GM20000 (cell line): ENCODE data around the gene ORM2.
"Not testable (repeated sequence)": the region's sequence is repeated elsewhere in the genome, so short reads cannot be mapped to it uniquely, and the experiment has no call there.

ENCODE experiments used
- DNase-seq: peaks from one replicate; pipeline ENCODE4 v3.0.0; 2012; ENCODE audit warnings: low spot score
- TF ChIP-seq, protein P1 (sequence below): IDR thresholded peaks from 2 replicates; pipeline ENCODE4 v1.5.1; 2012; ENCODE audit warnings: mild to moderate bottlenecking, control low read depth; ENCODE audit errors: extremely low read depth, missing control alignments

The ORM2 gene

DNA sequence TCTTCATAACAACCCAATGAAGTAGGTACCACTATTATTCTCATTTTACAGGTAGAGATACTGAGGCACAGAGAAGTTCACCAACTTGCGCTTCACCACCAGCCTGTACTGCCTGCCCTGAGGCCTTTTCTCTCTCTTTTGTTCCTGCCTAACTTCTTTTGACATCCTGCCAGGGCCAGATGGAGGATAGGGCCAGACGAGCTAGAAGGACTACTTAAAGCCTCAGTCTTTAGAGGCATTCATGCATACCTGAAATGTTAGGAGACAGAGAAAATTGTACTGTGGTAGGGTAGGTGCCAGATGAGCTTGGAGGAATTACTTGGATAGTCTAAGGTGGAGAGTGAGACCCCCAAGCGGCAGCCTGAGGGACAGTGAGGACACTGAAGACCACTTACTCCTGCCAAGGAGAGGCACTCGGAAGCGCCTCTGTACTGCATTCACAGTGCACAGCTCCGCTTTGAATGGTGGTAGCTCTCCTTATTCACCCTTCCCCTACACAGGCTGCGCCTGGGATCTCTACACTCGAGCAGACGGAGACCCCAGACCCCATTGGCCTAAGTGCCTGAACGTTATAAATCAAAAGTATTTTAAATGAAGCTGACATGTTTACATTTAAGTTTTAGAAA is 13.0 kb upstream of the ORM2 start:
- DNase-seq, result no peak

DNA sequence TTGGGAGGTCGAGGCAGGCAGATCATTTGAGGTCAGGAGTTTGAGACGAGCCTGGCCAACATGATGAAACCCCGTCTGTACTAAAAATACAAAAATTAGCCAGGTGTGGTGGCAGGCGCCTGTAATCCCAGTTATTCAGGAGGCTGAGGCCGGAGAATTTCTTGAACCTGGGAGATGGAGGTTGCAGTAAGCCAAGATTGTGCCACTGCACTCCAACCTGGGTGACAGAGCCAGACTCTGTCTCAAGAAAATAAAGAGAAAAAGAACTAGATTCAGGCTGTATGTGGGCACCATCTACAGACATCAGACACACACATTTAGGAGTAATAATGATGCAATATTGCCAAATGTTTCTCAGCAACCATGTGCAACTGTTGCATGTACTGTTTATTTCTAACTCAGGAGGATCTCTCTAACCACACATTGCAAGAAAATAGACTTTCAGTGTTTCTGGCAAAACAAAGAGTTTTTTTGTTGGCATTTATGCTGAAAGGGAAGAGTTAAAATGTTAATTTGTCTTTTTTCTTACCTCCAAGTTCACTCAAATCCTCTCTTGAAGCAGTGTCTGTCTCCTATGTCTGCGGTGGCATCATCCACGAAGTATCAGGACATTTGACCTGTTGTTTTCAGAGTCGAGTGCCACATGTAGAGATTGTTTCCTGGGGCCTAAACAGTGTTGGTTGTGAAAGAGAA is 11.9 kb upstream of the ORM2 start:
- no peak for DNase-seq

More for the DNA sequence above, 13.0 kb upstream of the ORM2 start:
- TF ChIP-seq, protein P1, sequence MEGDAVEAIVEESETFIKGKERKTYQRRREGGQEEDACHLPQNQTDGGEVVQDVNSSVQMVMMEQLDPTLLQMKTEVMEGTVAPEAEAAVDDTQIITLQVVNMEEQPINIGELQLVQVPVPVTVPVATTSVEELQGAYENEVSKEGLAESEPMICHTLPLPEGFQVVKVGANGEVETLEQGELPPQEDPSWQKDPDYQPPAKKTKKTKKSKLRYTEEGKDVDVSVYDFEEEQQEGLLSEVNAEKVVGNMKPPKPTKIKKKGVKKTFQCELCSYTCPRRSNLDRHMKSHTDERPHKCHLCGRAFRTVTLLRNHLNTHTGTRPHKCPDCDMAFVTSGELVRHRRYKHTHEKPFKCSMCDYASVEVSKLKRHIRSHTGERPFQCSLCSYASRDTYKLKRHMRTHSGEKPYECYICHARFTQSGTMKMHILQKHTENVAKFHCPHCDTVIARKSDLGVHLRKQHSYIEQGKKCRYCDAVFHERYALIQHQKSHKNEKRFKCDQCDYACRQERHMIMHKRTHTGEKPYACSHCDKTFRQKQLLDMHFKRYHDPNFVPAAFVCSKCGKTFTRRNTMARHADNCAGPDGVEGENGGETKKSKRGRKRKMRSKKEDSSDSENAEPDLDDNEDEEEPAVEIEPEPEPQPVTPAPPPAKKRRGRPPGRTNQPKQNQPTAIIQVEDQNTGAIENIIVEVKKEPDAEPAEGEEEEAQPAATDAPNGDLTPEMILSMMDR, result no peak

DNA sequence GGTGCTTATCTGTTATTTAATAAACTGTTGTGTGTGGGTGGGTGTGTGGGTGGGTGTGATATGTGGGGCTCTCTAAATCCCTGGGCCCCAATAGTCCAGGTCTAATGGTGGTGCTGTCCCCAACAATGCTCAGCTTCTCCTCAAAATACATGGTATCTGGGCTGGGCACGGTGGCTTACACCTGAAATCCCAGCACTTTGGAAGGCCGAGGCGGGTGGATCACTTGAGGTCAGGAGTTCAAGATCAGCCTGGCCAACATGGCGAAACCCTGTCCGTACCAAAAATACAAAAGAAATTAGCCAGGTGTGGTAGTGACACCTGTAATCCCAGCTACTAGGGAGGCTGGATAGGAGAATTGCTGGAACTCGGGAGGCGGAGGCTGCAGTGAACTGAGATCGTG is 11.3 kb upstream of the ORM2 start:
- DNase-seq, result no peak
- TF ChIP-seq, protein P1, result no peak

More for the DNA sequence above, 11.9 kb upstream of the ORM2 start:
- TF ChIP-seq, protein P1, result no peak

DNA sequence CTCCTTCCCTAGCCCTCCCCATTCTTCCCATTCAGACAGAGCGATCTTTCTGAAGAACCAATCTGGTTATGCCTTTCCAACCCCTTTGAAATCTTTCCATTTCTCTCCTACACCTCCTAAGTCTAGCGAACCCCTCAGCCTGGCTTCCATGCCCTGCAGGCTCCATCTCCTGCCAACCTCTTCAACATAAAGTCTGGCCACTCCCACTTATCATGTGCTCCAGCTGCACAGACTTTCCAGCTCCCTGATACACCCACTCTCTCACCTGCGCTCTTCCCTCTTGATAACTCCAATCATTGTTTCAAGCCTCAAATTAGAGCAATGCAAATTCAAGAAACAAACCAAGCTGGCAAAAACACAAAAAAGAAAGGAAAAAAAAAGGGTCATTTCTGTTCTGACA is 10.5 kb upstream of the ORM2 start:
- DNase-seq, result no peak
- TF ChIP-seq, protein P1, result no peak

DNA sequence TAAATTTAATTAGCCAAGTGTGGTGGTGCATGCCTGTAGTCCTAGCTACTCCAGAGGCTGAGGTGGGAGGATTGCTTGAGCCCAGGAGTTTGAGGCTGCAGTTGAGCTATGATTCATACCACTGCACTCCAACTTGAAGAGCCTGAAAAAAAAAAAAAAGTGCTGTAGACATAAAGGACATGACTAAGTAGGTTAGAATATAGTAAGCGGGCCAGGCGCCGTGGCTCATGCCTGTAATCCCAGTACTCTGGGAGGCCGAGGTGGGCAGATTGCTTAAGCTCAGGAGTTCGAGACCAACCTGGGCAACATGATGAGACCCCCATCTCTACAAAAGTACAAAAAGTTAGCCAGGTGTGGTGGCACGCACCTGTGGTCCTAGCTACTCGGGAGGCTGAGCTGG is 9.0 kb upstream of the ORM2 start:
- DNase-seq, result not testable (repeated sequence)

DNA sequence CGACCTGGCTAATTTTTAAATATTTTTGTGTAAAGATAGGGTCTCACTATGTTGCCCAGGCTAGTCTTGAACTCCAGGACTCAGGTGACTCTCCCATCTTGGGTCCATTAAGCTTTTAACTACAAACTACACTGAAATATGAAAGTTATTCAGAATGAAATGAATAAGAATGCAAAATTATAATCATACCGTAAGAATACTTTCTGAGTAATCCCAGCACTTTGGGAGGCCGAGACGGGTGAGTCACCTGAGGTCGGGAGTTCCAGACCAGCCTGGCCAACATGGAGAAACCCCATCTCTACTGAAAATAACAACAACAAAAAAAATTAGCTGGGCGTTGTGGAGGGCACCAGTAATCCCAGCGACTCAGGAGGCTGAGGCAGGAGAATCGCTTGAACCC is 7.9 kb upstream of the ORM2 start:
- TF ChIP-seq, protein P1, result no peak
- DNase-seq, result no peak

DNA sequence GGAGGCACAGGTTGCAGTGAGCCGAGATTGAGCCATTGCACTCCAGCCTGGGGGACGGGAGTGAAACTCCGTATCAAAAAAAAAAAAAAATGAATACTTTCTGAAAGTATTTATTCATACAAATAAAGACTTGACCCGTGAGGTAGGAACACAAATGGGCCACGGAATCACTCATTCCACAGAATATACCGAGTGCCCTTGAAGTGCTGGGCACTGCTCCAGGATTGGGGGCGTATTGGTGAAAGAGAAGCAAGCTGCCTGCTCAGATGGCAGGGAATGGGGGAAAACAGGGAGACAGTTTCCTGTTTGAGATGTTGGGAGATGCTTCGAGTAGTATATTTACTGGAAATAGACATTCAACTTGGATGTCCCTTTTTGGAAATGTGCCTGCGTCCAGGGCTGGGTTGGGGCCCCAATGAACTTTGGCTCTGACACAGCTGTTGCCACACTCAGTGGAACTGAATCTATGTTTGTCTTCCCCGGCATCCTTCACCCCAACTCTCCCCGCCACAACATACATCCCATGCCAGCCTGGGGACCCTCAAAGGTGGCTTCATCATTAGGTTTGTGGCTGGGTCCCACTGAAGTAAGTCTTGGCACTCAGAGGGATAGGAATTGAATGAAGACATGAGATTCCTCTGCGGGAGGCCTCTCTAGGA is 7.4 kb upstream of the ORM2 start:
- DNase-seq, result not testable (repeated sequence)

DNA sequence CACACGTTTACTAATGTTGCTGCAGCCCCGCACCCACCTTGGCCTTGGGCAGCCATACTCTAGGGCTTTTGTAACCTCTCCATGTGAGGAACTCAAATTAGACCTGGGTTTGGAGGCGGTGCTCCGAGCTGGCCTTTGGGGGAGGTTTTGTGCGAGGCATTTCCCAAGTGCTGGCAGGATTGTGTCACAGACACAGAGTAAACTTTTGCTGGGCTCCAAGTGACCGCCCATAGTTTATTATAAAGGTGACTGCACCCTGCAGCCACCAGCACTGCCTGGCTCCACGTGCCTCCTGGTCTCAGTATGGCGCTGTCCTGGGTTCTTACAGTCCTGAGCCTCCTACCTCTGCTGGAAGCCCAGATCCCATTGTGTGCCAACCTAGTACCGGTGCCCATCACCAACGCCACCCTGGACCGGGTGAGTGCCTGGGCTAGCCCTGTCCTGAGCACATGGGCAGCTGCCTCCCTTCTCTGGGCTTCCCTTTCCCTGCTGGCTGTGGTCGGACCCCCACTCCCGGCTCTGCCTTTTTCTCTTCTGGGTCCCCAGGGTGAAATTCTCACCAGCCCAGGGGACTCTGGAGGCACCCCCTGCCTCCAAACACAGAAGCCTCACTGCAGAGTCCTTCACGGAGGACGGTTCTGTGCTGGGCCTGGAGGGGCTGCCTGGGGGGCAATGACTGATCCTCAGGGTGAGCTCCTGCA is 6.7 kb upstream of the ORM2 start, which contains the start of gene ORM1:
Gene ORM1 (plus strand): TSS at position 268 of the 701 bp plus-strand sequence. CDS start 36 bp downstream, at position 304.
- DNase-seq, result not testable (repeated sequence)

DNA sequence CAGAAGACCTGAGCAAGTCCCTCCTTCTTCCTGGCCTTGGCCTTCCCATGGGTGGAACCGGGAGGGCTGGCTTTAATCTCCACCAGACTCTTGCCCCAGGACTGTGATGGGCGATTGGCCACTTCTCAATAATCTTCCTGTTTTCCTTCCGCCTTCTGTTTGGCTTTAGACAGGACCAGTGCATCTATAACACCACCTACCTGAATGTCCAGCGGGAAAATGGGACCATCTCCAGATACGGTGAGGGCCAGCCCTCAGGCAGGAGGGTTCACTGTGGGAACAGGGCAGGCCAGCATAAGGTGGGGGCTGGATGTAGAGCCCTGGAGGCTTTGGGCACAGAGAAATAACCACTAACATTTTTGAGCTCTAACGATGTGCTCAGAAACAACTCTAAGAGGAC is 5.8 kb upstream of the ORM2 start:
- DNase-seq, result not testable (repeated sequence)
